K562 (cell line): Measurements from ENCODE around the gene FANCD2OS. TPM values are rescaled to one million over a fixed set of nuclear protein-coding genes. Genes with fewer than 3 reads are reported as not detected.

Source experiments
- ADNP ChIP-seq: fragments of 200-800 bp; sonication (Bioruptor generic); IDR thresholded peaks from 2 replicates; pipeline ENCODE4 v1.6.1; 2016; ENCODE audit warnings: missing genetic modification characterization, missing compliant biosample characterization
- ARID1B ChIP-seq: fragments of 450-650 bp; IDR thresholded peaks from 2 replicates; pipeline ENCODE4 v1.6.1; 2016; ENCODE audit warnings: antibody characterized with exemption, mild to moderate bottlenecking, inconsistent platforms
- ELF2 ChIP-seq: fragments of 250-450 bp; sonication (Bioruptor Pico); IDR thresholded peaks from 2 replicates; pipeline ENCODE4 v1.5.0; 2021; ENCODE audit warnings: mild to moderate bottlenecking
- ERF ChIP-seq: fragments of 450-650 bp; formaldehyde crosslinking; IDR thresholded peaks from 2 replicates; pipeline ENCODE4 v1.4.0; 2020; ENCODE audit warnings: mild to moderate bottlenecking, mixed read lengths
- GABPB2 ChIP-seq: fragments of 250-450 bp; sonication (Bioruptor Pico); conservative IDR thresholded peaks from 2 replicates; pipeline ENCODE4 v1.5.1; 2021; ENCODE audit warnings: mild to moderate bottlenecking
- JUNB ChIP-seq: fragments of 450-650 bp; formaldehyde crosslinking; conservative IDR thresholded peaks from 2 replicates; pipeline ENCODE4 v1.4.0; 2020; ENCODE audit warnings: mild to moderate bottlenecking
- SMARCA4 ChIP-seq: fragments of 450-650 bp; IDR thresholded peaks from 2 replicates; pipeline ENCODE4 v1.6.1; 2016
- SP2 ChIP-seq: IDR thresholded peaks from 2 replicates; pipeline ENCODE4 v1.6.1; 2011; ENCODE audit warnings: mild to moderate bottlenecking, low read depth, low read length, moderate library complexity; ENCODE audit not compliant: poor library complexity, severe bottlenecking; ENCODE audit errors: extremely low read depth
- STAT5B ChIP-seq: fragments of 250-450 bp; sonication (Bioruptor Pico); IDR thresholded peaks from 2 replicates; pipeline ENCODE4 v1.8.0; 2021; ENCODE audit warnings: mild to moderate bottlenecking, inconsistent platforms
- TRIM28 ChIP-seq: fragments of 450-650 bp; IDR thresholded peaks from 2 replicates; pipeline ENCODE4 v1.6.1; 2017
- ZFX ChIP-seq: sonication (generic); formaldehyde crosslinking; IDR thresholded peaks from 2 replicates; pipeline ENCODE4 v1.8.0; 2022; ENCODE audit warnings: mild to moderate bottlenecking, missing genetic modification reagents, moderate library complexity
- ZNF174 ChIP-seq: fragments of 250-450 bp; sonication (Bioruptor Pico); IDR thresholded peaks from 2 replicates; pipeline ENCODE4 v1.4.0; 2020; ENCODE audit warnings: mild to moderate bottlenecking
- ZNF239 ChIP-seq: fragments of 250-450 bp; sonication (Bioruptor Pico); IDR thresholded peaks from 2 replicates; pipeline ENCODE4 v1.4.0; 2020; ENCODE audit warnings: mild to moderate bottlenecking
- ZNF311 ChIP-seq: fragments of 250-450 bp; sonication (Bioruptor Pico); IDR thresholded peaks from 2 replicates; pipeline ENCODE4 v1.4.0; 2020; ENCODE audit warnings: mild to moderate bottlenecking, moderate library complexity
- ZNF384 ChIP-seq: IDR thresholded peaks from 2 replicates; pipeline ENCODE4 v1.6.1; 2012; ENCODE audit warnings: low read depth, low read length, improper control_type of control experiment
- ZNF41 ChIP-seq: fragments of 250-450 bp; sonication (Bioruptor Pico); conservative IDR thresholded peaks from 2 replicates; pipeline ENCODE4 v1.4.0; 2020; ENCODE audit warnings: mild to moderate bottlenecking
- ZNF445 ChIP-seq: fragments of 250-450 bp; sonication (Bioruptor Pico); IDR thresholded peaks from 2 replicates; pipeline ENCODE4 v1.4.0; 2020; ENCODE audit warnings: low read depth, mild to moderate bottlenecking, moderate library complexity
- ZNF764 ChIP-seq: fragments of 250-450 bp; sonication (Bioruptor Pico); IDR thresholded peaks from 2 replicates; pipeline ENCODE4 v1.4.0; 2020; ENCODE audit warnings: low read depth, mild to moderate bottlenecking, moderate library complexity
- polyA plus RNA-seq, 8 experiments: library from polyadenylated mRNA; depleted of rRNA in 4 of 8; stranded (reverse) in 5 of 8; unstranded in 3 of 8; fragments of >200 nt; fragmentation: Nextera tagmentation in 2 of 8; fragmentation: Illumina TruSeq in 1 of 8; extraction: Ambion mirVana in 2 of 8; extraction: Trizol in 1 of 8; gene quantifications; 2 replicates each; pipeline versions ENCODE4 v1.2.1 to v1.2.3, GENCODE V29; 2011 to 2014; ENCODE audit warnings: inconsistent platforms in 1 of 8, missing spikeins in 1 of 8
- total RNA-seq, 7 experiments: library from RNA; depleted of rRNA in 6 of 7; stranded (reverse); fragments of >200 nt in 6 of 7; fragmentation: Illumina TruSeq in 2 of 7; extraction: Trizol in 2 of 7; gene quantifications; 2 replicates each; pipeline versions ENCODE4 v1.2.1 to v1.2.3, GENCODE V29; 2011 to 2021; ENCODE audit warnings: low replicate concordance in 1 of 7
- TF ChIP-seq, protein P1 (sequence below): fragments of 450-650 bp; formaldehyde crosslinking; IDR thresholded peaks from 2 replicates; pipeline ENCODE4 v1.4.0; 2022; ENCODE audit warnings: missing genetic modification characterization
- TF ChIP-seq, protein P2 (sequence below): fragments of 250-450 bp; sonication (Bioruptor Pico); IDR thresholded peaks from 2 replicates; pipeline ENCODE4 v1.6.1; 2021; ENCODE audit warnings: mild to moderate bottlenecking
- TF ChIP-seq, protein P3 (sequence below): fragments of 450-650 bp; IDR thresholded peaks from 2 replicates; pipeline ENCODE4 v1.7.0; 2016; ENCODE audit warnings: borderline replicate concordance
- TF ChIP-seq, protein P4 (sequence below): fragments of 450-650 bp; formaldehyde crosslinking; conservative IDR thresholded peaks from 2 replicates; pipeline ENCODE4 v1.4.0; 2022; ENCODE audit warnings: mild to moderate bottlenecking, missing genetic modification characterization
- TF ChIP-seq, protein P5 (sequence below): fragments of 450-650 bp; formaldehyde crosslinking; IDR thresholded peaks from 2 replicates; pipeline ENCODE4 v1.4.0; 2022; ENCODE audit warnings: mild to moderate bottlenecking, moderate library complexity

The FANCD2OS gene
- total and polyA plus RNA-seq, 9 of the 15 experiments (the other 6 are each of a cell fraction or from before 2014, with no cell fraction given), result not detected

DNA sequence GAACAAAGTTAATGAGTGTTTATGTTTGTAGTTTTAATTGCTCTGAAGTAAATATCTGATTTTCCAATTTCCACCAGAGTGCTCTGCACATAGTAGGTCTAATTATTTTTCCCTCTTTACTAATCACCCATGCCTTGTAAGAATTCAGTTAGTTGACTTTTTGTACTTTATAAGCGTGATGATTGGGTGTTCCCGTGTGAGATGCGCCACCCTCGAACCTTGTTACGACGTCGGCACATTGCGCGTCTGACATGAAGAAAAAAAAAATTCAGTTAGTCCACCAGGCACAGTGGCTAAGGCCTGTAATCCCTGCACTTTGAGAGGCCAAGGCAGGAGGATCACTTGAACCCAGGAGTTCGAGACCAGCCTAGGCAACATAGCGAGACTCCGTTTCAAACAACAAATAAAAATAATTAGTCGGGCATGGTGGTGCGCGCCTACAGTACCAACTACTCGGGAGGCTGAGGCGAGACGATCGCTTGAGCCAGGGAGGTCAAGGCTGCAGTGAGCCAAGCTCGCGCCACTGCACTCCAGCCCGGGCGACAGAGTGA lies 33.0 kb upstream of the FANCD2OS start (continued):
- no peak for TF ChIP-seq ZNF311 (CRISPR knock-in tag)
- no peak for TF ChIP-seq ZFX (CRISPR knock-in tag)
- no peak for TF ChIP-seq SP2
- no peak for TF ChIP-seq ARID1B
- TF ChIP-seq ELF2, result 0 out of 2 replicates have a peak, but pooled peaks have one; percentile 57
- TF ChIP-seq, protein P1, sequence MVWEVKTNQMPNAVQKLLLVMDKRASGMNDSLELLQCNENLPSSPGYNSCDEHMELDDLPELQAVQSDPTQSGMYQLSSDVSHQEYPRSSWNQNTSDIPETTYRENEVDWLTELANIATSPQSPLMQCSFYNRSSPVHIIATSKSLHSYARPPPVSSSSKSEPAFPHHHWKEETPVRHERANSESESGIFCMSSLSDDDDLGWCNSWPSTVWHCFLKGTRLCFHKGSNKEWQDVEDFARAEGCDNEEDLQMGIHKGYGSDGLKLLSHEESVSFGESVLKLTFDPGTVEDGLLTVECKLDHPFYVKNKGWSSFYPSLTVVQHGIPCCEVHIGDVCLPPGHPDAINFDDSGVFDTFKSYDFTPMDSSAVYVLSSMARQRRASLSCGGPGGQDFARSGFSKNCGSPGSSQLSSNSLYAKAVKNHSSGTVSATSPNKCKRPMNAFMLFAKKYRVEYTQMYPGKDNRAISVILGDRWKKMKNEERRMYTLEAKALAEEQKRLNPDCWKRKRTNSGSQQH, result no peak
- TF ChIP-seq TRIM28, result 0 out of 2 replicates have a peak, but pooled peaks have one; percentile 61
- 0 out of 2 replicates have a peak, but pooled peaks have one; percentile 15 for TF ChIP-seq ZNF445 (CRISPR knock-in tag)
- TF ChIP-seq, protein P2, sequence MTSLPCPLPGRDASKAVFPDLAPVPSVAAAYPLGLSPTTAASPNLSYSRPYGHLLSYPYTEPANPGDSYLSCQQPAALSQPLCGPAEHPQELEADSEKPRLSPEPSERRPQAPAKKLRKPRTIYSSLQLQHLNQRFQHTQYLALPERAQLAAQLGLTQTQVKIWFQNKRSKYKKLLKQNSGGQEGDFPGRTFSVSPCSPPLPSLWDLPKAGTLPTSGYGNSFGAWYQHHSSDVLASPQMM (CRISPR knock-in tag), result no peak
- TF ChIP-seq STAT5B, result 0 out of 2 replicates have a peak, but pooled peaks have one; percentile 40
- TF ChIP-seq ZNF764 (CRISPR knock-in tag), result no peak
- TF ChIP-seq, protein P3, sequence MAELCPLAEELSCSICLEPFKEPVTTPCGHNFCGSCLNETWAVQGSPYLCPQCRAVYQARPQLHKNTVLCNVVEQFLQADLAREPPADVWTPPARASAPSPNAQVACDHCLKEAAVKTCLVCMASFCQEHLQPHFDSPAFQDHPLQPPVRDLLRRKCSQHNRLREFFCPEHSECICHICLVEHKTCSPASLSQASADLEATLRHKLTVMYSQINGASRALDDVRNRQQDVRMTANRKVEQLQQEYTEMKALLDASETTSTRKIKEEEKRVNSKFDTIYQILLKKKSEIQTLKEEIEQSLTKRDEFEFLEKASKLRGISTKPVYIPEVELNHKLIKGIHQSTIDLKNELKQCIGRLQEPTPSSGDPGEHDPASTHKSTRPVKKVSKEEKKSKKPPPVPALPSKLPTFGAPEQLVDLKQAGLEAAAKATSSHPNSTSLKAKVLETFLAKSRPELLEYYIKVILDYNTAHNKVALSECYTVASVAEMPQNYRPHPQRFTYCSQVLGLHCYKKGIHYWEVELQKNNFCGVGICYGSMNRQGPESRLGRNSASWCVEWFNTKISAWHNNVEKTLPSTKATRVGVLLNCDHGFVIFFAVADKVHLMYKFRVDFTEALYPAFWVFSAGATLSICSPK, result no peak
- TF ChIP-seq, protein P4, sequence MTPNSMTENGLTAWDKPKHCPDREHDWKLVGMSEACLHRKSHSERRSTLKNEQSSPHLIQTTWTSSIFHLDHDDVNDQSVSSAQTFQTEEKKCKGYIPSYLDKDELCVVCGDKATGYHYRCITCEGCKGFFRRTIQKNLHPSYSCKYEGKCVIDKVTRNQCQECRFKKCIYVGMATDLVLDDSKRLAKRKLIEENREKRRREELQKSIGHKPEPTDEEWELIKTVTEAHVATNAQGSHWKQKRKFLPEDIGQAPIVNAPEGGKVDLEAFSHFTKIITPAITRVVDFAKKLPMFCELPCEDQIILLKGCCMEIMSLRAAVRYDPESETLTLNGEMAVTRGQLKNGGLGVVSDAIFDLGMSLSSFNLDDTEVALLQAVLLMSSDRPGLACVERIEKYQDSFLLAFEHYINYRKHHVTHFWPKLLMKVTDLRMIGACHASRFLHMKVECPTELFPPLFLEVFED (CRISPR knock-in tag), result no peak
- TF ChIP-seq ZNF384, result peak; percentile 64
- TF ChIP-seq, protein P5, sequence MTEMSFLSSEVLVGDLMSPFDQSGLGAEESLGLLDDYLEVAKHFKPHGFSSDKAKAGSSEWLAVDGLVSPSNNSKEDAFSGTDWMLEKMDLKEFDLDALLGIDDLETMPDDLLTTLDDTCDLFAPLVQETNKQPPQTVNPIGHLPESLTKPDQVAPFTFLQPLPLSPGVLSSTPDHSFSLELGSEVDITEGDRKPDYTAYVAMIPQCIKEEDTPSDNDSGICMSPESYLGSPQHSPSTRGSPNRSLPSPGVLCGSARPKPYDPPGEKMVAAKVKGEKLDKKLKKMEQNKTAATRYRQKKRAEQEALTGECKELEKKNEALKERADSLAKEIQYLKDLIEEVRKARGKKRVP (CRISPR knock-in tag), result no peak
- 0 out of 2 replicates have a peak, but pooled peaks have one; percentile 23 for TF ChIP-seq SMARCA4
- TF ChIP-seq ADNP (tag), result peak; percentile 63; the same call in 1 of the 2 replicates
- no peak for TF ChIP-seq GABPB2 (CRISPR knock-in tag)
- no peak for TF ChIP-seq ZNF174 (CRISPR knock-in tag)
- TF ChIP-seq ZNF41 (CRISPR knock-in tag), result 0 out of 2 replicates have a peak, but pooled peaks have one; percentile 11
- 0 out of 2 replicates have a peak, but pooled peaks have one; percentile 44 for TF ChIP-seq ERF (CRISPR knock-in tag)
- TF ChIP-seq ZNF239 (CRISPR knock-in tag), result no peak
- no peak for TF ChIP-seq JUNB
